NCI-H345 treated with DMSO at 0.1 percent for 48 hours (cell line): ENCODE results near the gene KSR1.
"Not testable (repeated sequence)": the region's sequence is repeated elsewhere in the genome, so short reads cannot be mapped to it uniquely, and the experiment has no call there.

Source experiments
- DNase-seq: peaks from one replicate; lab custom pipeline; 2025; ENCODE audit not compliant: unreplicated experiment; lab: John Stamatoyannopoulos, UW

KSR1 gene

DNA sequence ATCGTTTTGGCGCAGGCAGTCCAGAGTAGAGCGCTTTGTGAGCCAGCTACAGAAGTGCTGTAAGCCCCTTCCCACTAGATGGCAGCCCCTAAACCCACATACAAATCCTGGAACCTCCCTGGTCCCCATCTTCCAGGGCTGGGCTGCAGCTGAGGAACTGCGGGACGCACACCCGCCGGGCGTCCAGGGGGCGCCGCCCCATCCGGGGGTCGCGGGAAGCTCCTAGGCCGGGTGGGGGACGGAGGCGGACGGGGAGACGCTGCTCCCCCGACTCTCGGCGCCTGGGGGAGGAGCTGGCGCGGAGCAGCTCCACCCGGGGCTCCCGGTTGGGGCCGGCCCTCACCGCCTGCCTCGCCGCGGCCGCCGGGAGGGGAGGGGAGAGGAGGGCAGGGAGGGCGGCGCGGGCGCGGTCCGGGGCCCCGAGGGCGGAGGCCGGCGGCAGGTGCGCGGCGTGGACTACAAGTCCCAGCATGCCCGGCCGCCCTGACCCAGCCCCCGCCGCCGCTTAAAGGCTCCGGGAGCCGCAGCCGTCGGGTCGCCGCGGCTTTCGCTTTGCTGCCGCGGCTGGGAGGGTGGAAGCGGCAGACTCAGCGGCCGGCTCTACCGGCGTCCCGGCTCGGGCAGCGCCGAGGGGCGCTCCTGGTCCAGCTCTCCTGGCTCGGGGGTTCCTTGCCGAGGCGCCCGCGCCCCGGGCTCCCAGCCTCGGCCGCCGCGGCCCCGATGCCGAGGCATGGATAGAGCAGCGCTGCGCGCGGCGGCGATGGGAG lies at the start of gene KSR1:
Gene KSR1 (plus strand): TSS at position 535 of the 767 bp plus-strand sequence. CDS start 196 bp downstream, at position 731.
- peak; percentile 48 for DNase-seq

DNA sequence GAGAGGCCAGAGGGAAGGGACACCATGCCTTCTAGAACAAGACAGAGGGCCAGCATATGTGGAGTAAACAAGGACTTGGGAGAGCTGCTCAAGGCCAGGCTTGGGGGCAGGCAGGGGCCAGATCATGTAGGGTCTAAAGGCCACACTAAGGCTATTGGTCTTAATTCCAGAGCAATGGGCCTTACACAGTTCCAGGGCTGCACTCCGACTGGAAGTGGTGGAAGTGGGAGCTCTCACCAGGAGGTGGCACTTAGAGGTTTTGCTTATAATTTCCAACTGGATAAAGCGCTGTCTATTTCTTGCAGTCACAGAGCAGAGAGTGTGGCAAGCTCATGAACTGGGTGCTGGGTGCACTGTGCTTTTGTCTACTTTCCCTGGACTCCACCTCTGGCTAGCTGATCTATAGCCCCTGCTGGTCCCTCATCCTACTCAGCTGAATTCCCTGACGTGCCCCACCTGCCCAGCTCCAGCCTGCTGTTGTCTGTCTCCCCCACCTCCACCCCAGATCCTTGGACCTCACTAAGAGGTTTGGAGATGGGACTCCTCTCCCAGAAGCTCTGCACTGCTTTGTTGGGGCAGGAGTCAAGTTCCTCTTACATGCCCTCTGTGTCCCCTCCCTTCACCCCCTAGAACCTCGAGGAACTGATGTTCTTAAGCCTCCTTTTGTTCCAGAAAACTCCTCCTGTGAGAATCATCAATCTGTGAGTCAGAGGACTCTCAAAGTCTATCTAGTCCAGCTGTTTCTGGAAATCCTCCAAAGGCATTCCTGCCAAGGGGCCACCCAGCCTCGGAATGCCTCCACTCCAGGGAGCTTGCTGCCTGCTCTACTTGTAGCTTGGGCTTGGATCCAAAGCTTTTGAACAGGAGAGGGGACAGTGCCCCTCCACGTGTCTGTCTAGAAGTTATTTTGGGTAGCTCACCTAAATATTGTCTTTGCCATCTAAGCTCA lies 48.1 kb upstream of the KSR1 start:
- DNase-seq: no peak

DNA sequence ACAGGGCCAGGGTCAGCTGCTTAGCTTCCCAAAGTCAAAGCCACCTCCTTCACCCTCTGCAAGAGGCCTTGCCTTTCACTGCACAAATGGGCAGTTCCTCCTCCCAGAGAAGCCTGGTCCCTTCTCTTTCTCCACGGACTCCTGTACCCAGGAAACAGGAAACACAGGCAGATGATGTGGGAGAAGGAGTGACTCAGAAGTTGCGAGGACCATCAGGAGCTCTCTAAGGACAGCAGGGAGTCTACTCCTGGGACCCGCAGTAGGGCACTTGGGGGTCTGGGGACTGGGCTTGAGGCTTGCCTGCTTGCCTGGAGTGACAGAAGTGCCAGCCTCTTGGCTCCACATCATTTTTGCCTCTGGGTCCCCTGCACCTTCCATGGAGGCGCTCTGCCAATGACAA lies 47.4 kb upstream of the KSR1 start:
- DNase-seq: no peak

DNA sequence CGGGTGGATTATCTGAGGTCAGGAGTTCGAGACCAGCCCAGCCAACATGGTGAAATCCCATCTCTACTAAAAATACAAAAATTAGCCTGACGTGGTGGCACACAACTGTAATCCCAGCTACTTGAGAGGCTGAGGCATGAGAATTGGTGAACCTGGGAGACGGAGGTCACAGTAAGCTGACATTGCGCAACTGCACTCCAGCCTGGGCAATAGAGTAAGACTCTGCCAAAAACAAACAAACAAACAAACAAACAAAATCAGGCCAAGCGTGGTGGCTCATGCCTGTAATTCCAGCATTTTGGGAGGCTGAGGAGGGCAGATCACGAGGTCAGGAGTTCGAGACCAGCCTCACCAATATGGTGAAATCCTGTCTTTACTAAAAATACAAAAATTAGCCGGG lies 44.1 kb upstream of the KSR1 start:
- not testable (repeated sequence) for DNase-seq

GRCh38 chr17:27413315-27413714 lies 42.9 kb upstream of the KSR1 start:
- DNase-seq: no peak

DNA sequence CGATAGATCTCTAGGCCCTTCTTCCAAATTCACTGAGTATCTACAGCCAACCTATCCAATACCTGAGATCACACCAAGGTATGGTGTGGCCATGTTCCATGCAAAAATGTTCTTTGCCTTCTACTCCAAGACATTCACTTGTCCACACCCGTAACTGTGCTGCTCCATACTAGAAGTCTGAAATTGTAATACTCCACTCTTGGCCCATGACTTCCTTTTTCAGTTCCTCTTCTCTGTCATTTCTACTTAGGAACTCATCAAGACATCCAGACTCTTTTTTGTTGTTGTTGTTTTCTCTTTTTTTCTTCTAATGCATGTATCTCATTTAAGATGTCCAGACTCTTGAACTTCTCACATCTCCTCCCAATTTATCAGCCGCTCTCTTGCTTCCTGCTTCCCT lies 42.5 kb upstream of the KSR1 start:
- DNase-seq: no peak

GRCh38 chr17:27414271-27414670 lies 42.0 kb upstream of the KSR1 start:
- no peak for DNase-seq

GRCh38 chr17:27414694-27415093 lies 41.6 kb upstream of the KSR1 start:
- no peak for DNase-seq

- DNase-seq: no peak
Observed at GRCh38 chr17:27415120-27415795, 41.0 kb upstream of the KSR1 start.

DNA sequence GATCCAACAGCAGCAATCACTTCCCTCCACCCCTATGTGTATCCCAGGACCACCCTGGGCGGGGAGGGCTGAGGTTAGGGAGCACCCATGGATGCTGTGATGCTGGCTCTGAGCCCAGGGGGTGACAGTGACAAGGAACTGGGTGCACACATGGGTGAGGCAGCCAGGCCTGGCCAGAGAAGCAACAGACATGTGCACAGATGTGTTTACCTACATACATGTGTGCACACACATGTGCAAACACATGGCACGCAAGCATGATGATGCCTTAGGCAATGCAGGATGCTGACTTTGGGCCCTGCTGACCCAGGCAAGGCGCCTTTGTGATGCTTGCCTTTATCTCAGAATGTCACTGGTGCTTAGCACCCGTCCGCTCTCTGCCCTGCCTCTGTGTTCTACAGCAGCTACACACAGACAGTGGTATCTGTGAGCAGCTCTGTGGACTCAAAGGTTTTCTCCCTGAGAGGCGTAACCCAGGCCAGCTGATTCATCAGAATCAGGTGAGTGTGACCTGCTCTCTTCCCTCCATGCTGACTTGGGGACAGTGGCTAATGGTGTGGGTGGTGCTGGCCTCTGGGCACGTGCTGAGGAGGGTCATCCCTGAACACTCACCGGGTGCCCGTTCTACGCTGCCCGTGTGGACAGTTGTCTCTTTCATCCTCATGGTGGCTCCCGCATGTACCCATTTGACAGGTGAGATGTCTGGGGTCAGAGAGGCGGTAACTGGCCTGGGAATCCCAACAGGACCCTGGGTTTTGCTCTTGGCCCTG lies 38.5 kb upstream of the KSR1 start:
- no peak for DNase-seq

- no peak for DNase-seq
Observed at GRCh38 chr17:27418366-27418615, 38.0 kb upstream of the KSR1 start.

GRCh38 chr17:27419156-27419555 lies 37.1 kb upstream of the KSR1 start:
- no peak for DNase-seq

DNA sequence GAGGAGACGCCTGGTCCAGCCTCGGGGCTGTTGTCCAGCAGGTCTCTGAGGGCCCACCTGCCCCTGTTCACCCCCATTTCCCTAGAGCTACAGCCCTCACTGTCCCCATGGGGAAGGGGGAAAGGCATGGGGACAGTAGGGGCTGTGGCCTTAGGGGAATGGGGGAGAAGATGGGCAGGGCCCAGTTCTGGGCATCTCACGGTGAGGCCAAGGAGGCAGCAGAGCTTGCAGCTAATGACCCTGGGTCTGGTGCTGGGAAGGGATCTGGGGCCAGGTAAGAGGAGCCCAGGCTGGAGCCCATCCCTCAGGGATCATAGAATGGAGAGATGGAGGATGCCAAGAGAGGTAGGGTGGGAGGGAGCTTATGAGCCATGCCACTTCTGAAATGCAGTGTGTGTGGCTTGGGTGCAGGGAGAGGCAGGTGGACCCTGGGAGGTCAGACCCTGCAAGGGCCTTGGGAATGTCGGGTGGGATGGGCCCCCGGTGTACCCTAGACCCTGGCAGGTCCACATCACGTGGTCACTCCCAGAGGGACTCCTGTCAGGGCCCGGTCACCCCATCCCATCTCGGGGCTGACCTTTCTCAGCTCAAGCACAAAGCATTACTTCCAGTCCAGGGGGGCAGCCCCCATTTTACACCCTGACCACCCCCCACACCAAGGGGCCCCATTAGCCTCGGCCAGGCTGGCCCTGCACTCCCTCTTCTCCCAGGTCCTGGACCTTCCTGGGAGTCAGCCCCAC lies 35.9 kb upstream of the KSR1 start:
- no peak for DNase-seq

DNA sequence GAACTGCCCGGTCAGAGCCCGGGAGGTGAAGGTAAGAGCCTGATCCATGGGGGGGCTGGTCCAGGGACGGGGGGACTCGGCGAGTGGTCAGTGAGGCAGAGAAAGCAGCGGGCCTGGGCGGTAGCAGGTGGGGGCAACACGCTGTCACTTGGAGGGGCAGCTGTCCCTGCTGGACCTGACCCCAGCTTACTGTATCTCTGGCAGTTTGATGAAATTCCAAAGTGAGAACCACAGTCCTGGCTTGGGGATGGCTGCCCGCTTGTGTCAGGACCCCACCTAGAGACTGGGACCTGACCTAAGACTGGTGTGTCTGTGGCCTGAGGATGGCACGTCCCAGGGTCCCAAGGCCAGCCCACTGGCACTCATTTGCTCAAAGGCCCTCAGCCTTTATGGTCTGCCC lies 35.1 kb upstream of the KSR1 start:
- DNase-seq: no peak

DNA sequence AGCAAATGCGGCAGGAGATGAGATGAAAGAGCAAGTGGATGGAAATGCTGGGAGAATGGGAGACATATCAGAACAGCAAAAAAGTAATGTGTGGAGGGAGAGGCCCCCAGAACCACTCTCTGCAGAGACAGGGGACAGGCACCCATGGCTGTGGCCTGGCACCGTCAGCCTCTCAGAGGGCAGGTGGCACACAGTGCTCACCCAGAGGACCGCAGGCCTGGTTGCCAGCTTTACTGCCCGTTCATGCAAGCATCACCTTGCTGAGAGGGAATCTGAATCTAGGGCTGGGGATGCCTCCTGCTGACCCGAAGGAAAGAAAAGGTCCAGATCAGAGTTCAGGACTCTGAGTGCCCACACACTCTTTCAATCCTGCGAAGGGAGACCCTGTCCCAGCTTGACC lies 34.6 kb upstream of the KSR1 start:
- not testable (repeated sequence) for DNase-seq

- no peak for DNase-seq
Observed at GRCh38 chr17:27422601-27423000, 33.6 kb upstream of the KSR1 start.

DNA sequence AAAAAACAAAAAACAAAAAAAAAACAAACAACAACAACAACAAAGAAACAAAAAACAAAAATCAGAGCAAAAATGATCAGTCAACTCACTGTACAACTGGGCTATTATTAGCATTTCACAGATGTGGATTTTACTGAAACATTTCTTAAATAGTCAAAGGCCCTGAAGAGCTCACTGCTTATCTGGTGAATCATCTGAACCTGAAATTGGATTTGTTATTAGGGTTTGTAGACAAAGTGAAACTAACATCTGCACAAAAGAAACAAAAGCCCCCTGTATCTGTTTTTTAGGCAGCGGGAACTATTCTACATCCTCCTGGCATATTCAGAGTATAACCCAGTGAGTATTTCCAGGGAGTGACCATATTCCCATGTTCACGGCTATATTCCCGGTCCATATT lies 32.6 kb upstream of the KSR1 start:
- no peak for DNase-seq

GRCh38 chr17:27424516-27424915 lies 31.7 kb upstream of the KSR1 start:
- DNase-seq: no peak

GRCh38 chr17:27424941-27425340 lies 31.3 kb upstream of the KSR1 start:
- no peak for DNase-seq

- not testable (repeated sequence) for DNase-seq
Observed at GRCh38 chr17:27425571-27425970, 30.7 kb upstream of the KSR1 start.
